ENCODE measurements around the gene IFT25.

DNA sequence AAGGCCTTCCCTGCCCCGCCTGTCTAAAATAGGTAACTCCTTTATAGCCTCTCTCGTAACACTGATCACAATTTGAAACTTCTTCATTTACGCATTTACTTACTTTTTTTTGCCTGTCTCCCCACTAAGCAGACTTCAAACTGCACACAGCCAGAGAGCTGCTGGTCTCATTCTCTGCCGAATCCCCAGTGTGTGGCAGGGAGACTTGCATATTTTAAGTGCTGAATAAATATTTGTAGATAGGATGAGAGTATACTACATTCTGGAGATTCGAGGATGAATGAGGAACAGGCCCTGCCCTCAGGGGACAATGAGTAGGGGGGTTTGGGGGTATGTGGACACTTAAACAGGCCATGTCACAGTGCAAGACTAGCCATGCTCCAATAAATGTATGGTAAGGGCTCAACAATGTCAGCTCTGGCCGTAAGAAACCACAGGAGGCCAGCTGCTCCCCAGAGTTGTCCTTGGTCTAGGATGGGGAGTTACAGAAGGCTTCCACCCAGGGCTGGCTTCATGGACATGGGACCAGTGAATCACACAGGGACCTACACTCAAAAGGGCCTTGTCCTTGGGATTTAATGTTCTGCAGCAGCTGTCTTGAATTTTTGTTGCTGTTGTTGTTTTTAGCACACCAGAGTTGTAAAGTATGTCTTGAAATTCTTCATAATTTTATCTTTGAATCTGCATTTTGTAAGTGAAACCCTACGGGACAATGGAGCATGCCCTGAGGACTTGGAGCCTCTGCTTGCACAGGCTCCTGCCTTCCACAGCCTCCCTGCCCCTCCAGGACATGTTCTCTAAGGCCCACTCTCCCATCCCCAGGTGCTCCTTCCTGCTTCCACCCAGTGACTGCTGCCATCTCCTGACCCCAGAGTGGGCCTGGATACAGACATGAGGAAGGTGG is 43.0 kb downstream of the IFT25 start:
- TF ChIP-seq EP300 (IDR thresholded peaks at IDR 0.05) (no peak), POLR2A (IDR thresholded peaks at IDR 0.05) (no peak)

Data from tibial nerve (tissue), 3 donors.